Psoas muscle (tissue), 8 donors: Measurements from ENCODE around the gene CYP2A13. TPM values are rescaled to one million over a fixed set of nuclear protein-coding genes. Genes with fewer than 3 reads are reported as not detected.
A peak's percentile ranks its signal among the peaks of the same experiment; 100 is the strongest.

Source experiments
- ATAC-seq, 4 donors: fragments of 200-7000 bp; cut with Tn5 transposase; one replicate each; pipeline ENCODE4 v1.9.1; 2020; ENCODE audit warnings: moderate library complexity in 3 of 4, mild to moderate bottlenecking in 2 of 4
- DNase-seq, 2 donors: peaks; one replicate each; pipeline ENCODE4 v3.0.0-alpha.2; 2020
- H3K27ac ChIP-seq: fragments of 200-600 bp; one replicate; pipeline ENCODE4 v1.8.0; 2022
- H3K27me3 ChIP-seq, 3 donors: fragments of 200-600 bp in 1 of 3; one replicate each; pipeline versions ENCODE4 v1.6.1 to v1.8.0; 2013 to 2022; ENCODE audit warnings: low read length in 2 of 3, mild to moderate bottlenecking in 2 of 3, moderate library complexity in 1 of 3; ENCODE audit not compliant: insufficient read depth in 3 of 3
- H3K36me3 ChIP-seq, 2 donors: fragments of 200-600 bp in 1 of 2; one replicate each; pipeline versions ENCODE4 v1.6.1 to v1.8.0; 2013 to 2022; ENCODE audit warnings: low read depth in 1 of 2, mild to moderate bottlenecking in 1 of 2, moderate library complexity in 1 of 2; ENCODE audit not compliant: insufficient read depth in 1 of 2
- H3K4me1 ChIP-seq: fragments of 200-600 bp; one replicate; pipeline ENCODE4 v1.8.0; 2022
- H3K4me3 ChIP-seq: fragments of 200-600 bp; one replicate; pipeline ENCODE4 v1.8.0; 2022; ENCODE audit warnings: mild to moderate bottlenecking
- H3K9me3 ChIP-seq: fragments of 200-600 bp; one replicate; pipeline ENCODE4 v1.8.0; 2022
- CTCF ChIP-seq: fragments of 200-600 bp; IDR thresholded peaks from one replicate; pipeline ENCODE4 v1.8.0; 2022; ENCODE audit warnings: antibody characterized with exemption
- WGBS, 3 donors: extraction: QIAGEN DNeasy Blood & Tissue Kit; methylation state at CpG; one replicate each; pipeline versions ENCODE4 v1.1.6 to v1.1.7; 2013; 5-methylcytosine and 5-hydroxymethylcytosine counted together
- intact Hi-C, 2 donors: fragments of 100-400 bp; cut with DNase I; formaldehyde crosslinking; loops; one replicate each; pipeline versions ENCODE4 v1.11.0 to v1.14.2; 2022
- polyA plus RNA-seq, 3 donors: library from polyadenylated mRNA; stranded (reverse); fragments of 200-250 nt; gene quantifications; one replicate each; pipeline ENCODE4 v1.2.3, GENCODE V29; 2013
- total RNA-seq, 4 donors: library from RNA; stranded (reverse); fragmentation: NEBNext Ultra II Directional in 2 of 4; extraction: Animal tissue kit (Norgen Biotek cat#: 25700) in 2 of 4; gene quantifications; one replicate each; pipeline versions ENCODE4 v1.2.1 to v1.2.4, GENCODE V29; 2021 to 2023
- donor health status: healthy with polysubstance abuse.
- donor health status: DM: no; HTN: no; CAD: no; lungs with moderate emphysema.
- donor health status: Bipolar disorder and iron deficiency.
- donor health status: healthy.
- donor health status: DM: yes; HTN: yes; CAD: no.
- donor health status: DM: no; HTN: no; CAD: no.
- donor health status: DM: no; HTN: no; CAD: no.
- donor health status: DM: yes; HTN: yes; CAD: no.

The CYP2A13 gene
- total and polyA plus RNA-seq, 7 donors, result not detected

- WGBS, 3 donors, result 92 to 94% (median 93%) methylated on average over 30 to 31 of the region's 31 CpGs
- no peak for DNase-seq
- no peaks in the 10 kb centered on the region for H3K36me3 ChIP-seq
- H3K27ac ChIP-seq, result no peak overlapping the region
- TF ChIP-seq CTCF, result no peak
- H3K27me3 ChIP-seq, result peaks cover 0 to 14% (median 0%) of the 10 kb centered on the region in 3 donors
- no peaks in the 10 kb centered on the region for H3K4me1 ChIP-seq
- intact Hi-C loops, result no loop called here
- no peak overlapping the region for H3K4me3 ChIP-seq
- ATAC-seq, result no peak
- no peaks in the 10 kb centered on the region for H3K9me3 ChIP-seq
Measured at GRCh38 chr19:41136636-41137455, 48.6 kb downstream of the CYP2A13 start.

GRCh38 chr19:41144403-41144802 is 56.2 kb downstream of the CYP2A13 start:
- no peak overlapping the region for H3K27ac ChIP-seq
- H3K4me1 ChIP-seq, result no peaks in the 10 kb centered on the region
- ATAC-seq (peak in 1 of 4 donors; percentile 47), DNase-seq (peak; percentile 61 to 82)
- WGBS, 3 donors, result 22 to 32% (median 27%) methylated on average over 7 of the region's 7 CpGs
- intact Hi-C loops, result loop anchor here (10.0 kb wide), 2 partner anchors 170 to 480 kb away; no protein-coding TSS in a partner anchor
- H3K9me3 ChIP-seq, result no peaks in the 10 kb centered on the region
- no peaks in the 10 kb centered on the region for H3K27me3 ChIP-seq
- TF ChIP-seq CTCF, result peak; percentile 64
- no peaks in the 10 kb centered on the region for H3K36me3 ChIP-seq
- H3K4me3 ChIP-seq, result no peak overlapping the region

Other genes starting within 250 kb of the CYP2A13 start
- under 1 TPM in 1 of 4 donors, not detected in 3; 0.32 TPM for gene CYP2A6, start 238.0 kb upstream of the CYP2A13 start, total RNA-seq
- not detected for gene CYP2A6, start 238.0 kb upstream of the CYP2A13 start, polyA plus RNA-seq
- gene CYP2A7, start 206.2 kb upstream of the CYP2A13 start, total RNA-seq, result under 1 TPM in 1 of 4 donors, not detected in 3; 0.71 TPM
- not detected for gene CYP2A7, start 206.2 kb upstream of the CYP2A13 start, polyA plus RNA-seq
- under 1 TPM in 1 of 4 donors, not detected in 3; 0.62 TPM for gene CYP2B6, start 97.2 kb upstream of the CYP2A13 start, total RNA-seq
- not detected for gene CYP2B6, start 97.2 kb upstream of the CYP2A13 start, polyA plus RNA-seq
- not detected for gene CYP2F1, start 26.0 kb downstream of the CYP2A13 start, total RNA-seq
- gene CYP2F1, start 26.0 kb downstream of the CYP2A13 start, polyA plus RNA-seq, result not detected
- 1 to 10 TPM in 1 of 4 donors, under 1 TPM in 3; 0.27 to 1.1 (median 0.62) TPM for gene CYP2S1, start 104.8 kb downstream of the CYP2A13 start, total RNA-seq
- under 1 TPM; 0.10 to 0.56 (median 0.26) TPM for gene CYP2S1, start 104.8 kb downstream of the CYP2A13 start, polyA plus RNA-seq
- gene AXL, start 130.8 kb downstream of the CYP2A13 start, total RNA-seq, result 10 to 100 TPM in 2 of 4 donors, 1 to 10 TPM in 2; 8.4 to 13.6 (median 11.0) TPM
- gene AXL, start 130.8 kb downstream of the CYP2A13 start, polyA plus RNA-seq, result 1 to 10 TPM; 3.3 to 4.4 (median 4.3) TPM
- 100 to 1,000 TPM in 2 of 4 donors, 10 to 100 TPM in 2; 82.2 to 129 (median 105) TPM for gene HNRNPUL1, start 175.9 kb downstream of the CYP2A13 start, total RNA-seq
- gene HNRNPUL1, start 175.9 kb downstream of the CYP2A13 start, polyA plus RNA-seq, result 10 to 100 TPM; 54.3 to 82.3 (median 69.2) TPM
- gene CCDC97, start 221.7 kb downstream of the CYP2A13 start, total RNA-seq, result 10 to 100 TPM; 15.5 to 25.7 (median 21.6) TPM
- gene CCDC97, start 221.7 kb downstream of the CYP2A13 start, polyA plus RNA-seq, result 10 to 100 TPM; 13.7 to 23.7 (median 19.9) TPM